AML-193 (cell line): ENCODE measurements around the gene RNF151.
A peak's percentile ranks its signal among the peaks of the same experiment; 100 is the strongest.
"Not testable (repeated sequence)": the region's sequence is repeated elsewhere in the genome, so short reads cannot be mapped to it uniquely, and the experiment has no call there.

Experiments
- DNase-seq, 2 experiments: peaks; one replicate each; lab custom pipeline; 2025; lab: John Stamatoyannopoulos, UW

Gene RNF151

GRCh38 chr16:1959269-1960039 lies 7.2 kb upstream of the RNF151 start, which contains the start of gene NDUFB10:
TSS of gene NDUFB10 (plus strand) at chr16:1959538. CDS start at chr16:1959625, 87 bp downstream.
- DNase-seq = peak; percentile 69 to 76

GRCh38 chr16:1960665-1961630 lies 5.7 kb upstream of the RNF151 start:
- peak in 1 of 2 experiments; percentile 15 for DNase-seq

GRCh38 chr16:1961651-1962067 lies 5.0 kb upstream of the RNF151 start:
- no peak for DNase-seq

GRCh38 chr16:1962161-1963153 lies 4.2 kb upstream of the RNF151 start:
- not testable (repeated sequence) for DNase-seq

GRCh38 chr16:1963806-1964505 lies 2.7 kb upstream of the RNF151 start:
- DNase-seq = peak; percentile 29 to 35

- DNase-seq = peak; percentile 96 to 97
Observed at GRCh38 chr16:1964506-1965395, 1.9 kb upstream of the RNF151 start, which contains the start of gene RPS2. TSS of gene RPS2 (minus strand) at chr16:1964826. CDS start at chr16:1964625, 201 bp downstream.

GRCh38 chr16:1965396-1966001 lies 1.2 kb upstream of the RNF151 start:
- no peak for DNase-seq

GRCh38 chr16:1968146-1968953 lies 1.7 kb downstream of the RNF151 start:
- DNase-seq = no peak

GRCh38 chr16:1971796-1972489 lies 5.3 kb downstream of the RNF151 start, which contains the start of gene TBL3:
TSS of gene TBL3 (plus strand) at chr16:1972053. CDS start at chr16:1972165, 112 bp downstream.
- DNase-seq = peak; percentile 76 to 86

GRCh38 chr16:1972490-1972877 lies 5.8 kb downstream of the RNF151 start:
- no peak for DNase-seq

GRCh38 chr16:1973461-1974156 lies 7.0 kb downstream of the RNF151 start:
- no peak for DNase-seq

- no peak for DNase-seq
Observed at GRCh38 chr16:1974157-1975070, 7.8 kb downstream of the RNF151 start.

GRCh38 chr16:1975432-1976215 lies 9.0 kb downstream of the RNF151 start:
- DNase-seq = no peak

GRCh38 chr16:1976216-1976520 lies 9.5 kb downstream of the RNF151 start:
- no peak for DNase-seq
